B cell (primary cell): ENCODE data around the gene CAMK4.

ENCODE experiments used
- CTCF ChIP-seq: fragments of 200-600 bp; IDR thresholded peaks from one replicate; pipeline ENCODE4 v1.8.0; 2022; ENCODE audit warnings: antibody characterized with exemption, mild to moderate bottlenecking
- EZH2 ChIP-seq: IDR thresholded peaks from 2 replicates; pipeline ENCODE4 v1.6.1; 2012; ENCODE audit warnings: borderline replicate concordance, low read depth, mild to moderate bottlenecking, moderate library complexity, low read length; ENCODE audit not compliant: insufficient read depth, poor library complexity, severe bottlenecking

- TF ChIP-seq CTCF, result no peak
- TF ChIP-seq EZH2, result no peak
Measured at GRCh38 chr5:111480346-111480745, 256.2 kb downstream of the CAMK4 start.
